GM21390 (cell line): ENCODE data around the gene ANAPC13.

Experiments used
- ATAC-seq: cut with Tn5 transposase; IDR thresholded peaks from one replicate; pipeline ENCODE4 v1.9.1; 2021; ENCODE audit not compliant: unreplicated experiment

The ANAPC13 gene

GRCh38 chr3:134485718-134486576 lies at the start of gene ANAPC13, which contains the start of gene CEP63:
TSS of gene ANAPC13 (minus strand) at chr3:134485985. CDS start at chr3:134482904, 3,081 bp downstream.
TSS of gene CEP63 (plus strand) at chr3:134486057. CDS start at chr3:134495321, 9,264 bp downstream.
- peak; percentile 78 for ATAC-seq

- ATAC-seq = no peak
These were observed 49.6 kb upstream of the ANAPC13 start for GRCh38 chr3:134535186-134535970.

- no peak for ATAC-seq
These were observed 47.7 kb upstream of the ANAPC13 start for GRCh38 chr3:134533493-134533892.

GRCh38 chr3:134527538-134528186 lies 41.9 kb upstream of the ANAPC13 start:
- ATAC-seq = no peak

GRCh38 chr3:134527037-134527436 lies 41.3 kb upstream of the ANAPC13 start:
- ATAC-seq = no peak

- ATAC-seq = no peak
These were observed 40.5 kb upstream of the ANAPC13 start for GRCh38 chr3:134526319-134526718.

- ATAC-seq = no peak
These were observed 39.5 kb upstream of the ANAPC13 start for GRCh38 chr3:134525293-134525692.

GRCh38 chr3:134522541-134522940 lies 36.8 kb upstream of the ANAPC13 start:
- no peak for ATAC-seq

GRCh38 chr3:134517791-134518190 lies 32.0 kb upstream of the ANAPC13 start:
- ATAC-seq = no peak

- no peak for ATAC-seq
These were observed 31.1 kb upstream of the ANAPC13 start for GRCh38 chr3:134516905-134517304.

GRCh38 chr3:134511500-134511899 lies 25.7 kb upstream of the ANAPC13 start:
- no peak for ATAC-seq

- ATAC-seq = no peak
These were observed 19.7 kb upstream of the ANAPC13 start for GRCh38 chr3:134505485-134505884.

- ATAC-seq = no peak
These were observed 18.3 kb upstream of the ANAPC13 start for GRCh38 chr3:134504132-134504531.

- no peak for ATAC-seq
These were observed 17.5 kb upstream of the ANAPC13 start for GRCh38 chr3:134503266-134503665.

- no peak for ATAC-seq
These were observed 10.8 kb upstream of the ANAPC13 start for GRCh38 chr3:134496471-134497071.

- ATAC-seq = no peak
These were observed 10.2 kb upstream of the ANAPC13 start for GRCh38 chr3:134495980-134496379.

GRCh38 chr3:134494495-134494894 lies 8.7 kb upstream of the ANAPC13 start:
- no peak for ATAC-seq

- ATAC-seq = peak; percentile 25
These were observed 1.6 kb upstream of the ANAPC13 start for GRCh38 chr3:134487406-134487805.

- peak; percentile 9 for ATAC-seq
These were observed 824 bp upstream of the ANAPC13 start for GRCh38 chr3:134486577-134487041.

- peak; percentile 14 for ATAC-seq
These were observed 589 bp downstream of the ANAPC13 start for GRCh38 chr3:134485075-134485717.
